GM10266 (cell line): ENCODE results near the gene IQCK.
"Not testable (repeated sequence)": the region's sequence is repeated elsewhere in the genome, so short reads cannot be mapped to it uniquely, and the experiment has no call there.

Experiments
- DNase-seq: peaks from one replicate; pipeline ENCODE4 v3.0.0; 2012; ENCODE audit errors: extremely low spot score
- TF ChIP-seq, protein P1 (sequence below): IDR thresholded peaks from 2 replicates; pipeline ENCODE4 v1.5.1; 2012; ENCODE audit warnings: mild to moderate bottlenecking, low read depth; ENCODE audit not compliant: control insufficient read depth, insufficient read depth; ENCODE audit errors: missing control alignments

Gene IQCK

GRCh38 chr16:19784183-19784736 is 66.2 kb downstream of the IQCK start:
- TF ChIP-seq, protein P1, sequence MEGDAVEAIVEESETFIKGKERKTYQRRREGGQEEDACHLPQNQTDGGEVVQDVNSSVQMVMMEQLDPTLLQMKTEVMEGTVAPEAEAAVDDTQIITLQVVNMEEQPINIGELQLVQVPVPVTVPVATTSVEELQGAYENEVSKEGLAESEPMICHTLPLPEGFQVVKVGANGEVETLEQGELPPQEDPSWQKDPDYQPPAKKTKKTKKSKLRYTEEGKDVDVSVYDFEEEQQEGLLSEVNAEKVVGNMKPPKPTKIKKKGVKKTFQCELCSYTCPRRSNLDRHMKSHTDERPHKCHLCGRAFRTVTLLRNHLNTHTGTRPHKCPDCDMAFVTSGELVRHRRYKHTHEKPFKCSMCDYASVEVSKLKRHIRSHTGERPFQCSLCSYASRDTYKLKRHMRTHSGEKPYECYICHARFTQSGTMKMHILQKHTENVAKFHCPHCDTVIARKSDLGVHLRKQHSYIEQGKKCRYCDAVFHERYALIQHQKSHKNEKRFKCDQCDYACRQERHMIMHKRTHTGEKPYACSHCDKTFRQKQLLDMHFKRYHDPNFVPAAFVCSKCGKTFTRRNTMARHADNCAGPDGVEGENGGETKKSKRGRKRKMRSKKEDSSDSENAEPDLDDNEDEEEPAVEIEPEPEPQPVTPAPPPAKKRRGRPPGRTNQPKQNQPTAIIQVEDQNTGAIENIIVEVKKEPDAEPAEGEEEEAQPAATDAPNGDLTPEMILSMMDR, result no peak

GRCh38 chr16:19785081-19785480 is 67.0 kb downstream of the IQCK start:
- DNase-seq, result no peak
- TF ChIP-seq, protein P1, result no peak

More at GRCh38 chr16:19784183-19784736, 66.2 kb downstream of the IQCK start:
- no peak for DNase-seq

DNA sequence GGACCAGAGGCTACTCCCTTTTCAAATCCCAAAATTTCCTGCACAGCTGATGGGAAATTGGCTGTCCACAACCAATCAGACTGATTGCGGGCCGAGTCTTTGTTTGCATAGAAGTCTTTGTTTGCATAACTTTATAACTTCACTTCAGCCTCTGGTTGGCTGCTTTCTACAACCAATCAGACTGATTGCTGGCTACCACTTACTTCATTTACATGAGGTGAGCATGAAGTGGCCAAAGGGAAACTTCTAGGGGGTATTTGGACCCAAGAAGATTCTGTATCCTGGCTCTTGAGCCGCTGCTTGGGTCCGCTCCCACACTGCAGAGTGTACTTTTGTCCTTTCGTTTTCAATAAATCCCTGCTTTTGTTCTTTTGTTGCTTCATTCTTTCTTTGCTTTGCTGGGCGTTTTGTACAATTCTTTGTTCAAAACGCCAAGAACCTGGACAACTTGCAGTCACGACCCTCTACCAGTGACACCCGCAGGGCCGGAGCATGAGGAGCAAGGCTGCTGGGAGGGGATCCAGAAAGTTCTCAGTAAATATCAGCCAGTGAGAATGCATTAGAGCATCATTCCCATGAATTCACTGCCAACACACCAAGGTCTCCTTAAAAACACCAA is 67.5 kb downstream of the IQCK start:
- DNase-seq, result no peak
- TF ChIP-seq, protein P1, result no peak

DNA sequence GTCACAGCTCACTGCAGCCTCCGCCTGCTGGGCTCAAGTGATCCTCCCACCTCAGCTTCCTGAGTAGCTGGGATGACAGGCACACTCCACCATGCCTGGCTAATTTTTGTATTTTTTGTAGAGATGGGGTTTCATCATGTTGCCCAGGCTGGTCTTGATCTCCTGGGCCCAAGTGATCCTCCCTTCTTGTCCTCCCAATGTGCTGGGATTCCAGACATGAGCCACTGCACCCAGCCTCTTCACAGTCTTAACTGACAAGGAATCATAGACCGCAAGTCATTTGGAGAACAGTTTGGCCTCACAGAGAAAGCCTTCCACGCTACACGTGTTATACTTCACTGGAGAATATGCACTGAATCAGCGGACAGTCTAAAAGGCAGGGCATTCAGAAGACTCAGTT is 83.3 kb downstream of the IQCK start:
- DNase-seq, result not testable (repeated sequence)

DNA sequence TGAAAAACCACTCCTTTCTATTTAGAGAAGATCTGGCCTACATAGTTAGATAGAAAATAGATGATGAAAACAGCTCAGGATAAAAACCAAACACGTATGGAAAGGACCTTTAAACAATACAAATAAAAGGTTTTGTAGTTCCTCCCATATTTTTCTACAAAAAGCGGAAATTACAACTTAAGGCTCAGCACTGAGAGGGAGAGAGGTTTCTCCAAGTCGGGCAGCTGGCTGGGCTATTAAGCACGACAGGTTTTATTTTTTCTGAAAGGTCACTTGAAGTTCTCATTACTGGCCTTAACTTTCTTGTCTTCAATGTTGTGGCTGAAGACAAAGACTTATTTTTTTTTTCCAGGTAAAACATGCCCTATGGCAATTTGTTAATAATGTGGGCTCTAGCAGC is 83.8 kb downstream of the IQCK start:
- not testable (repeated sequence) for DNase-seq

DNA sequence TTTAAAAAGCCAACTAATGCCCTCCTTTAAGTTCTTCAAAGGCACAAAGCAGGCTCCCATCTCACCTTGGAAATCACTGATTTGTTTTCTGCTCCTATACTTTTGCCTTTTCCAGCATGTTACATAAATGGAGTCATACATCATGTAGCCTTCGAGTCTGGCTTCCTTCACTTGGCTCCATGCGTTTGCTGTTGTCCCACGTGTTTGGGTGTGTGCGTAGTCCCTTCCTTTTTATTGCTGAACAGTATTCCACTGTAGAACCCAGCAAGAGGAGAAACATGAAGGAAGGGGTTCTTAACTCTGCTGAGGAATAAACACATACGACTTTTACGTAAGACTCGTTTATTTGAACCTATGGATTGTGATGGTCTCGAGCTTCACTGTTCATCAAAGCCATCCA is 84.5 kb downstream of the IQCK start:
- TF ChIP-seq, protein P1, result no peak
- no peak for DNase-seq

GRCh38 chr16:19804538-19805323 is 86.7 kb downstream of the IQCK start:
- no peak for DNase-seq
- TF ChIP-seq, protein P1, result no peak

DNA sequence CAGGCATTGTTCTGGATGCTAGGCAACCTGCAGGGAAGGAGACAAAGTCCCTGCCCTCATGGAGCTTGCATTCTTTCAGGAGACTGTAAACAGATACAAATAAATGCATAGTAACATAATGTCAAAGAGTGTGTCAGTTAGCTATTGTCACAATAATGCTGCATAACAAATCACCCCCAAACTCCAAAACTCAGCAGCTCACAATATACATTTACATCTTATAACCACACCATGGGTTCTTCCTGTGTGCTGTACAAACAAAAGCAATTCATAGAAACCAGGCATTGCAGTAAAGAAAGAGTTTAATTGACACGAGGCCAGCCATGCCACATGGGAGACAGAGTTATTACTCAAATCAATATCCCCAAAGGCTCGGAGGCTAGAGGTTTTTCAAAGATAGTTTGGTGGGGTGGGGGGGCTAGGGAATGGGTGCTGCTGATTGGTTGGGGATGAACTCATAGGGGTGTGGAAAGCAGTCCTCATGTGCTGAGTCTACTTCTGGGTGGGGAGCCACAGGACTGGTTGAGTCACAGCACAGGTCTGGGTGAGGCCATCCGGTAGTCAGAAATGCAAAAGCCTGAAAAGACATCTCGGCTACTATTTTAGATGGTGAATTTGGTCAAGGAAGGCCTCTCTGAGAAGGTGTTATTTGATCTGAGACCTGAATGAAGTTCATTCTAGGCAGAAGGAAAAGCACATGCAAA is 87.5 kb downstream of the IQCK start:
- TF ChIP-seq, protein P1, result no peak
- DNase-seq, result no peak
